ENCODE data around the gene KCNK6. TPM values are rescaled to one million over a fixed set of nuclear protein-coding genes. Genes with fewer than 3 reads are reported as not detected.

KCNK6 gene
- total RNA-seq, 1 donor from 2014 or later = 2.7 TPM

DNA sequence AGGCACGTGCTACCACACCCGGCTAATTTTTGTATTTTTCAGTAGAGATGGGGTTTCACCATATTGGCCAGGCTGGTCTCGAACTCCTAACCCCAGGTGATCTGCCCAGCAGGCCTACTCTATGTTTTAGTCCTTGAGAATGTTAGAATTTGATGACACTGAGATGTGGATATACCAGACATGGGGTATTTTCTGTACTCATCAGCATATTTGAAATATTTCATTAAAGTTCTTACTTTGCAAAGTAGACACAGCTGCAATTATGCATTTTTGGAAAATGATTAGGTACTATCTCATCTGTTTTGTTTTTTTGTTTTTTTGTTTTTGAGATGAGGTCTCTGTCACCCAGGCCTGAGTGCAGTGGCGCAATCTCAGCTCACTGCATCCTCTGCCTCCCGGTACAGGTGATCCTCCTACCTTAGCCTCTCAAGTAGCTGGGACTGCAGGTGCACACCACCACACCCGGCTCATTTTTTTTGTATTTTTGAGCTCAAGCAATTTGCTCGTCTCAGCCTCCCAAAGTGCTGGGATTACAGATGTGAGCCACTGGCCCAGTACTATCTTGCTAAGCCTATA lies 42.6 kb upstream of the KCNK6 start:
- no peak overlapping the region for H3K27ac Mint-ChIP-seq (ENCODE audit: unreplicated experiment)
- no peaks in the 10 kb centered on the region for H3K4me1 Mint-ChIP-seq (ENCODE audit: low read depth, unreplicated experiment)
- no peak overlapping the region for H3K4me3 Mint-ChIP-seq (ENCODE audit: unreplicated experiment)
- H3K27me3 Mint-ChIP-seq (ENCODE audit: unreplicated experiment) = no peaks in the 10 kb centered on the region
- TF ChIP-seq, protein P1, sequence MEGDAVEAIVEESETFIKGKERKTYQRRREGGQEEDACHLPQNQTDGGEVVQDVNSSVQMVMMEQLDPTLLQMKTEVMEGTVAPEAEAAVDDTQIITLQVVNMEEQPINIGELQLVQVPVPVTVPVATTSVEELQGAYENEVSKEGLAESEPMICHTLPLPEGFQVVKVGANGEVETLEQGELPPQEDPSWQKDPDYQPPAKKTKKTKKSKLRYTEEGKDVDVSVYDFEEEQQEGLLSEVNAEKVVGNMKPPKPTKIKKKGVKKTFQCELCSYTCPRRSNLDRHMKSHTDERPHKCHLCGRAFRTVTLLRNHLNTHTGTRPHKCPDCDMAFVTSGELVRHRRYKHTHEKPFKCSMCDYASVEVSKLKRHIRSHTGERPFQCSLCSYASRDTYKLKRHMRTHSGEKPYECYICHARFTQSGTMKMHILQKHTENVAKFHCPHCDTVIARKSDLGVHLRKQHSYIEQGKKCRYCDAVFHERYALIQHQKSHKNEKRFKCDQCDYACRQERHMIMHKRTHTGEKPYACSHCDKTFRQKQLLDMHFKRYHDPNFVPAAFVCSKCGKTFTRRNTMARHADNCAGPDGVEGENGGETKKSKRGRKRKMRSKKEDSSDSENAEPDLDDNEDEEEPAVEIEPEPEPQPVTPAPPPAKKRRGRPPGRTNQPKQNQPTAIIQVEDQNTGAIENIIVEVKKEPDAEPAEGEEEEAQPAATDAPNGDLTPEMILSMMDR (IDR thresholded peaks at IDR 0.05; ENCODE audit: partially characterized antibody, unreplicated experiment) = no peak
- H3K36me3 Mint-ChIP-seq (ENCODE audit: unreplicated experiment) = no peaks in the 10 kb centered on the region
- no peak for DNase-seq
- H3K9me3 Mint-ChIP-seq (ENCODE audit: unreplicated experiment) = peaks cover 3% of the 10 kb centered on the region

- Mint-ChIP-seq H3K27ac (ENCODE audit: unreplicated experiment) (no peak overlapping the region), H3K4me1 (ENCODE audit: low read depth, unreplicated experiment) (no peaks in the 10 kb centered on the region), H3K27me3 (ENCODE audit: unreplicated experiment) (no peaks in the 10 kb centered on the region), H3K36me3 (ENCODE audit: unreplicated experiment) (no peaks in the 10 kb centered on the region), H3K4me3 (ENCODE audit: unreplicated experiment) (no peak overlapping the region), H3K9me3 (ENCODE audit: unreplicated experiment) (peaks cover 3% of the 10 kb centered on the region)
- TF ChIP-seq, protein P1 (IDR thresholded peaks at IDR 0.05; ENCODE audit: partially characterized antibody, unreplicated experiment) = no peak
- DNase-seq = no peak
These were observed 42.1 kb upstream of the KCNK6 start for GRCh38 chr19:38277549-38277948.

DNA sequence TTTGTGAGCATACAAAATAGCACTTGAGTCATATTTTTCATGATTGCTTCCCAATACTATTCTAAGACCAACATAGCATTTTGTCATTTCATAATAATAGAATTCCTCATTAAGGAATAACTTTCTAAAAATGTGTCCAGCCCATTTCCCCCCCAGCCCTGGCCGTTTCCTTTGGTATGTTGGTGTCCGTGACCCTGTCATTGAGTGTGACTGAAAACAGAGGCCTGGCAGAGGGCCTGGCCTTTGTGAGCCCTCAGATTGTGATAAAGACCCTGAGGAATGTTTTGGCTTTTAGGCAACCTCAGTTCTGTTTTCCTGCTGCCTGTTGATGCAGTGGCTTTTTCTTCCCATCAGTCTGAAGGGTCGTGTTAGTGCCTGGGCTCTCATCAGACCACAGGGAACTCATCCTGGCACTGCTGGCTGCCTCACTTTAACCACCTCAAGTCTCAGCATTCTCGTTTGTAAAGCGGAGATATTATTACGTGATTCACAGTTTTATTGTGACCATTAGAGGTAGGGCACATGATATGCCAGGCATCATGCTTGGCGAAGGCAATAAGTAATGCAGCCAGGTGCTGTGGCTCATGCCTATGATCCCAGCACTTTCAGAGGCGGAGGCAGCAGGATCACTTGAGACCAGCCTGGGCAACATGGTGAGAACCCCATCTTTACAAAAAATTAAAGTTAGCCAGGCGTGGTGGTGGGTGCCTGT lies 41.5 kb upstream of the KCNK6 start:
- no peak for DNase-seq
- Mint-ChIP-seq H3K36me3 (ENCODE audit: unreplicated experiment) (no peaks in the 10 kb centered on the region), H3K4me1 (ENCODE audit: low read depth, unreplicated experiment) (no peaks in the 10 kb centered on the region), H3K27me3 (ENCODE audit: unreplicated experiment) (no peaks in the 10 kb centered on the region), H3K9me3 (ENCODE audit: unreplicated experiment) (peaks cover 3% of the 10 kb centered on the region), H3K4me3 (ENCODE audit: unreplicated experiment) (no peak overlapping the region), H3K27ac (ENCODE audit: unreplicated experiment) (no peak overlapping the region)
- TF ChIP-seq, protein P1 (IDR thresholded peaks at IDR 0.05; ENCODE audit: partially characterized antibody, unreplicated experiment) = no peak

GRCh38 chr19:38278751-38279150 lies 40.9 kb upstream of the KCNK6 start:
- Mint-ChIP-seq H3K9me3 (ENCODE audit: unreplicated experiment) (peaks cover 3% of the 10 kb centered on the region), H3K27me3 (ENCODE audit: unreplicated experiment) (no peaks in the 10 kb centered on the region), H3K4me3 (ENCODE audit: unreplicated experiment) (no peak overlapping the region), H3K36me3 (ENCODE audit: unreplicated experiment) (no peaks in the 10 kb centered on the region), H3K4me1 (ENCODE audit: low read depth, unreplicated experiment) (no peaks in the 10 kb centered on the region), H3K27ac (ENCODE audit: unreplicated experiment) (no peak overlapping the region)
- TF ChIP-seq, protein P1 (IDR thresholded peaks at IDR 0.05; ENCODE audit: partially characterized antibody, unreplicated experiment) = no peak
- no peak for DNase-seq
